ENCODE measurements around the gene LGALS9. TPM values are rescaled to one million over a fixed set of nuclear protein-coding genes. Genes with fewer than 3 reads are reported as not detected.

The LGALS9 gene
- total RNA-seq, 2 donors from 2014 or later, result 9.7 to 27.4 TPM

DNA sequence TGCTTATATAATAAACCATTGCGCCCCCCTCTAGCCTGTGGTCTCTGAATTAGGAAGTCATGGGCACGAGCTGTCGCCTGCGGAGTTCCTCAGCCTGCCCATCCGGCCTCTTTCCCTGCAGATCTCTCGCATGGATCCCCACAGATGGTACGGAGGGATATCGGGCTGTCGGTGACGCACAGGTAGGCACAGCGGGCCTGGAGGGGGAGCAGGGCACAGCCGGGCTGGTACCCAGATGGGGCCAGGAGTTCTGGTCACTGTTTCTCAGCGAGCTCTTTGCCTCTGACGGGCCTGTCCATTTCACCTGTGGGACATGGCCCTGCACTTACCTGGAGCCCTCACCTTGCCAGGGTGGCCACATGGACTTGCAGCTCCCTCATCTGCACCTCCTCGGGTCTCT, 42.6 kb upstream of the LGALS9 start:
- no peak overlapping the region for H3K27ac ChIP-seq
- DNase-seq (ENCODE audit: low spot score), result no peak
- no peaks in the 10 kb centered on the region for H3K27me3 ChIP-seq
- no peaks in the 10 kb centered on the region for H3K9me3 ChIP-seq
- TF ChIP-seq, protein P1, sequence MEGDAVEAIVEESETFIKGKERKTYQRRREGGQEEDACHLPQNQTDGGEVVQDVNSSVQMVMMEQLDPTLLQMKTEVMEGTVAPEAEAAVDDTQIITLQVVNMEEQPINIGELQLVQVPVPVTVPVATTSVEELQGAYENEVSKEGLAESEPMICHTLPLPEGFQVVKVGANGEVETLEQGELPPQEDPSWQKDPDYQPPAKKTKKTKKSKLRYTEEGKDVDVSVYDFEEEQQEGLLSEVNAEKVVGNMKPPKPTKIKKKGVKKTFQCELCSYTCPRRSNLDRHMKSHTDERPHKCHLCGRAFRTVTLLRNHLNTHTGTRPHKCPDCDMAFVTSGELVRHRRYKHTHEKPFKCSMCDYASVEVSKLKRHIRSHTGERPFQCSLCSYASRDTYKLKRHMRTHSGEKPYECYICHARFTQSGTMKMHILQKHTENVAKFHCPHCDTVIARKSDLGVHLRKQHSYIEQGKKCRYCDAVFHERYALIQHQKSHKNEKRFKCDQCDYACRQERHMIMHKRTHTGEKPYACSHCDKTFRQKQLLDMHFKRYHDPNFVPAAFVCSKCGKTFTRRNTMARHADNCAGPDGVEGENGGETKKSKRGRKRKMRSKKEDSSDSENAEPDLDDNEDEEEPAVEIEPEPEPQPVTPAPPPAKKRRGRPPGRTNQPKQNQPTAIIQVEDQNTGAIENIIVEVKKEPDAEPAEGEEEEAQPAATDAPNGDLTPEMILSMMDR (IDR thresholded peaks at IDR 0.05), result no peak
- peaks cover 13% of the 10 kb centered on the region for H3K36me3 ChIP-seq
- H3K4me3 ChIP-seq, result no peak overlapping the region
- H3K4me1 ChIP-seq, result no peaks in the 10 kb centered on the region

DNA sequence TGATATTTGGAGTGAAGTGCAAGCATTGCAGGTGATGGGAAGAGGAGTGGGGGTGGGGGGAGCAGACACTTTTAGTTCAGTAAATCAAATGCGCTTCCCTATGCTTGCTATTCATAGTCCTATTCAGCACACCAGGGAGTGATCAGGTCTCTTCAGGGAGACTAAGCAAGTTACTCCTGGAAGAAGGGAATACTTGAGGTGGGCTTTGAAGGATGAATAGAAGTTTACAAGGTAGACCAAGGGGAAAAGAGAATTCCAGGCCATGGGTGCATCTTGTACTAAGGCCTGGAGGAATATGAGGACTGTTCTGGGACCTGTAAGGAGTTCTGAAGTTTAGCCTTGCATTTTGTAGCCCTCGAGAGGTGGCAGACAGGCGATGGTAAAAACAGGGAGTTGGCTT, 40.1 kb upstream of the LGALS9 start:
- H3K4me1 ChIP-seq, result no peaks in the 10 kb centered on the region
- H3K27ac ChIP-seq, result no peak overlapping the region
- no peaks in the 10 kb centered on the region for H3K9me3 ChIP-seq
- no peaks in the 10 kb centered on the region for H3K27me3 ChIP-seq
- H3K36me3 ChIP-seq, result peaks cover 7% of the 10 kb centered on the region
- no peak overlapping the region for H3K4me3 ChIP-seq
- DNase-seq (ENCODE audit: low spot score), result no peak
- TF ChIP-seq, protein P1 (IDR thresholded peaks at IDR 0.05), result no peak

DNA sequence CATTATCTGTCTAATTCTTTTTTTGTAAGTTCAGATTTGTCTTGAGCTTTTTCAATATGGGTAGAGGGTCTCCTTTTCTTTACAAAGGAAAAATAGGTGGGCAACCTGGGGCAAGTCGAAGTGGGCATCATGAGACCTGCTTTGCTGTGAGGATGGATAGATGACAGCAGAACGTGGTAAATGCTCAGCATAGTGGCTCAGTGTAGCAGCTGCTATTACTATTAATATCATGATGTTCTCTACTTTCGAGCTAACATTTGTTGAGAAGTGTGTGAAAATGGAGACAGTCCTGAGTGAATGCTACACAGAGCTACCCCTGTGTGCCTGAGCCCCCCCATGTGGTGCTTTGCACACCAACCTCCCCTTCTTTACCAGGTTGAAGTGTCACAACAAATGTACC, 39.0 kb upstream of the LGALS9 start:
- Histone ChIP-seq H3K4me1 (no peaks in the 10 kb centered on the region), H3K27me3 (no peaks in the 10 kb centered on the region), H3K9me3 (no peaks in the 10 kb centered on the region), H3K27ac (no peak overlapping the region), H3K36me3 (peaks cover 4% of the 10 kb centered on the region), H3K4me3 (no peak overlapping the region)
- TF ChIP-seq, protein P1 (IDR thresholded peaks at IDR 0.05), result no peak
- no peak for DNase-seq (ENCODE audit: low spot score)

DNA sequence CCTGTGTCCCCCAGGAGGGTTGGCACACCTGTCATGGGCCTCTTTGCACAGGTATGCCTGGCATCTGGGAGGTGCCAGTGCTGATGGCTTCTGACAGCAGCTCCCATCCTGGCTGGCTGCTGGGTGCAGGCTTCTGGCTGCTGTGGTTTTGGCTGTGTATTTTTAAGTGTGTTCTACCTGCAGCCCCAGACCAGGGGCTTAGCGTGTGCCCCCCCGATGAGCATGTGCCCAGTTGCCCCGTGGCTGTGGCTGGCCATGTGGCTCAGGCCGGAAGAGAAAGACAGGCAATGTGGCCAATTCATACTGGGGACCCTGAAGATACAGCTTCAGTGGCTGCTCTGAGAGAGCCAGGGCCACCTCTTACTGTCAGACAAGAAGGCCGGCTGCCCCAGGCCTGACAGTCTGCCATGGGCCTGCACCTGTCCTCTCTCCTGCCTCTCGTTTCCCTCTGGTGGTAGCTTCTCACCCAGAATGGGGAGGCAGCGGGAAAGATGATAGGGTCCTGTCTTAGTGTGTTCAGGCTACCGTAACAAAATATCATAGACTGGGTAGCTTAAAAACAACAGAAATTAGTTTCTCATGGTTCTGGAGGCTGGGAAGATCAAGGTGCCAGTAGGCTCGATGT, 37.6 kb upstream of the LGALS9 start:
- Histone ChIP-seq H3K36me3 (peaks cover 4% of the 10 kb centered on the region), H3K27ac (no peak overlapping the region)
- TF ChIP-seq, protein P1 (IDR thresholded peaks at IDR 0.05), result no peak

DNA sequence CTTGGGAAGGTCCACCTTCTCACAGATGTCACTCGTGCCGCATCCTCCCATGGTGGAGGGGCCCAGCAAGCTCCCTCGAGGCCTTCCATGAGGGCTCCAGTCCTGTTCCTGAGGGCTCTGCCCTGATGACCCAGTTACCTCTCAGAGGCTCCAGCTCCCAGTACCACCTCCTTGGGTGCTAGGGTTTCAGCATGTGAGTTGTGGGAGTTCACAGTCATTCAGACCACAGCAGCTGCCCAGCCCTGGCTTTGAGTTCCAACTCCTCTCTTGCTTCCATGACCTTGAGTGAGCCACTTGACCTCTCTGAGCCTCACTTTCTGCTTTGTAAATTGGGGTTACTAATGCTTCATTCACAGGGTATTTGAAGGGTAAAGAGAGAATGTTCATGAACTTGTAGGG, 37.1 kb upstream of the LGALS9 start:
- TF ChIP-seq, protein P1 (IDR thresholded peaks at IDR 0.05), result no peak
- no peaks in the 10 kb centered on the region for H3K27me3 ChIP-seq
- H3K4me1 ChIP-seq, result no peaks in the 10 kb centered on the region
- H3K4me3 ChIP-seq, result no peak overlapping the region
- no peak for DNase-seq (ENCODE audit: low spot score)
- H3K9me3 ChIP-seq, result no peaks in the 10 kb centered on the region
- peaks cover 4% of the 10 kb centered on the region for H3K36me3 ChIP-seq
- H3K27ac ChIP-seq, result no peak overlapping the region

More for the DNA sequence above, 37.6 kb upstream of the LGALS9 start:
- no peak for DNase-seq (ENCODE audit: low spot score)
- H3K27me3 ChIP-seq, result no peaks in the 10 kb centered on the region
- H3K4me1 ChIP-seq, result no peaks in the 10 kb centered on the region
- H3K4me3 ChIP-seq, result no peak overlapping the region
- no peaks in the 10 kb centered on the region for H3K9me3 ChIP-seq

DNA sequence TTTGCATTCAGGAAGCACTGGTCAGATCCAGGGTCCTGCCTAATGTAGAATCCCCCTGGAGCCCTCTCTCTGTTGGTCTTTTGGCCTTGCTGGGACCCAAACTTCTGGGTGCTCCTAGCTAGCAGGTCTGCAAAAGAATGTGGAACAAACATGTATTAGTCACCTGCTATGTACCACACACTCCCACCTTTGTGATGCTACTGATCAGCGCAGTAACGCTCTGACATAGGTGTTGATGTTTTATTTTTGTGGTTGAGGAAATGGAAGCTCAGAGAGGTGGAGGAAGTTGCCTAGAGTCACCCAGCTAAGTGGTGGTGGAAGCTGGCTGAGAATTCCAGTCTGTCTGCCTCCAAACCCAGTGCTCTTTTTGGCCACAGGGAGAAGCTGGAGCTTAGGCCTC, 35.8 kb upstream of the LGALS9 start:
- no peak overlapping the region for H3K27ac ChIP-seq

More for the DNA sequence above, 35.8 kb upstream of the LGALS9 start:
- H3K4me1 ChIP-seq, result no peaks in the 10 kb centered on the region
- H3K36me3 ChIP-seq, result peaks cover 4% of the 10 kb centered on the region
- TF ChIP-seq, protein P1 (IDR thresholded peaks at IDR 0.05), result no peak
- no peaks in the 10 kb centered on the region for H3K27me3 ChIP-seq
- no peak for DNase-seq (ENCODE audit: low spot score)
- H3K9me3 ChIP-seq, result no peaks in the 10 kb centered on the region
- H3K4me3 ChIP-seq, result no peak overlapping the region
